Measurements from ENCODE around the gene TMSB4X.
"Not testable (repeated sequence)": the region's sequence is repeated elsewhere in the genome, so short reads cannot be mapped to it uniquely, and the experiment has no call there.

Gene TMSB4X

DNA sequence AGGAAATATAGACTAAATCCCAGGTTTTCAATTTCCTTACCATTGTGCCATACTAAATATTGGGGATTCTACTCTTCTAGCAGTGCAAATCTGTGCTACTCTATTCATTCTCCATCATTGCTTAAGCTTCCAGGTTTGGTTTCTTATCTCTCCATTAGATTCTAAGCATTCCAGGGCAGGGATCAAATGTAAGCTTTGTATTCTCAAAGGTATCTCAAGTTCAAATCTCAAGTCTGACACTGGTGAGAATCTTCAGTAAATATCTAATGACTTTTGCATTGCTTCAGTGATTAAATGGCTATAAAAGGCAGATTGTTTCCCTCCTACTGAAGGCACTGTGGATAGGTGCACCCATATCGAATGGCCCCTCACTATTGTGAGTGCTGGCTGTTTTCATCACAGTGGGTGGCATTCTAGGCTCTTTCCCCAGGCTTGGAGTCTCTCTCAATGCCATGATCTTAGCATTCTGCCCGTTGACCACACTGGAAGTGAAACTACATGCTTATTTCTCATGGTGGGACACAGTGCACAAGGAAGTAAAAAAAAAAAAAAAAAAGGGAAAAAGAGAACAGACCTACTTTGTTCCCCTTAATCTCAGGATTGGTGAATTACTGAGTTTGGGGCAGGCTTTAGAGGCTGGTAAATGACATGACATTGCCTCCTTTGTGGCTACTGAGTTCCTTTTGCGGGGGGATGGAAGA is 40.8 kb downstream of the TMSB4X start:
- no peaks in the 10 kb centered on the region for H3K27me3 ChIP-seq (ENCODE audit: insufficient read depth, low read length, poor library complexity)
- H3K27ac ChIP-seq (ENCODE audit: low read length), result no peak overlapping the region
- no peak overlapping the region for H3K4me2 ChIP-seq (ENCODE audit: insufficient read depth, low read length)
- ATAC-seq (ENCODE audit: insufficient read depth, low read depth), result no peak
- TF ChIP-seq EZH2 (IDR thresholded peaks at IDR 0.05; ENCODE audit: borderline replicate concordance, low read depth, low read length, severe bottlenecking), result no peak
- TF ChIP-seq, protein P1, sequence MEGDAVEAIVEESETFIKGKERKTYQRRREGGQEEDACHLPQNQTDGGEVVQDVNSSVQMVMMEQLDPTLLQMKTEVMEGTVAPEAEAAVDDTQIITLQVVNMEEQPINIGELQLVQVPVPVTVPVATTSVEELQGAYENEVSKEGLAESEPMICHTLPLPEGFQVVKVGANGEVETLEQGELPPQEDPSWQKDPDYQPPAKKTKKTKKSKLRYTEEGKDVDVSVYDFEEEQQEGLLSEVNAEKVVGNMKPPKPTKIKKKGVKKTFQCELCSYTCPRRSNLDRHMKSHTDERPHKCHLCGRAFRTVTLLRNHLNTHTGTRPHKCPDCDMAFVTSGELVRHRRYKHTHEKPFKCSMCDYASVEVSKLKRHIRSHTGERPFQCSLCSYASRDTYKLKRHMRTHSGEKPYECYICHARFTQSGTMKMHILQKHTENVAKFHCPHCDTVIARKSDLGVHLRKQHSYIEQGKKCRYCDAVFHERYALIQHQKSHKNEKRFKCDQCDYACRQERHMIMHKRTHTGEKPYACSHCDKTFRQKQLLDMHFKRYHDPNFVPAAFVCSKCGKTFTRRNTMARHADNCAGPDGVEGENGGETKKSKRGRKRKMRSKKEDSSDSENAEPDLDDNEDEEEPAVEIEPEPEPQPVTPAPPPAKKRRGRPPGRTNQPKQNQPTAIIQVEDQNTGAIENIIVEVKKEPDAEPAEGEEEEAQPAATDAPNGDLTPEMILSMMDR (IDR thresholded peaks at IDR 0.05; ENCODE audit: borderline replicate concordance, extremely low read depth, low read length, poor library complexity, severe bottlenecking), result no peak
- no peaks in the 10 kb centered on the region for H4K20me1 ChIP-seq (ENCODE audit: insufficient read depth, low read length)
- DNase-seq, result no peak
- peaks cover 20% of the 10 kb centered on the region for H3K4me1 ChIP-seq (ENCODE audit: insufficient read depth, low read length)
- H3K4me3 ChIP-seq (ENCODE audit: low read depth in 1 of 2, low read length in 2 of 2), result no peak overlapping the region
- no peaks in the 10 kb centered on the region for H3K9me3 ChIP-seq (ENCODE audit: insufficient read depth, low read length, severe bottlenecking)
- H3K36me3 ChIP-seq (ENCODE audit: insufficient read depth, low read length), result no peaks in the 10 kb centered on the region
- no peak overlapping the region for H3K9ac ChIP-seq (ENCODE audit: low read depth, low read length)
- H3K79me2 ChIP-seq (ENCODE audit: insufficient read depth, low read length), result no peaks in the 10 kb centered on the region
- H2AFZ ChIP-seq (ENCODE audit: low read depth, low read length), result no peak overlapping the region

DNA sequence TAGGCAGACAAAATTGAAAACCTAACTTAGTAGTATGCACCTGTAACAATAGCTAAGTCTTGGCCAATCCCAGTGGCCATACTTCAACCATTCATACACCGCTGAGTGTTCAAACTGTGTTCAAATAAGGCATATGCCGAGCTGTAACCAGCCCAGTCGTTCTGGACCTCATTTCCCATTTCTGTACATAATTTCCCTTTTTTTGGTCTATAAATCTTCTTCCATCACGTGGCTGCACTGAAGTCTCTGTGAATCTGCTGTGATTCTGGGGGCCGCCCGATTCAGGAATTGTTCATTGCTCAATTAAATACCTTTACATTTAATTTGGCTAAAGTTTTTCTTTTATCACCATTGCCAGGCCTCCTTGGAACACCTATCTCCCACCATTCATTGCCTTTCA is 41.8 kb downstream of the TMSB4X start:
- H3K36me3 ChIP-seq (ENCODE audit: insufficient read depth, low read length); DNase-seq; ATAC-seq (ENCODE audit: insufficient read depth, low read depth); H3K27me3 ChIP-seq (ENCODE audit: insufficient read depth, low read length, poor library complexity); H2AFZ ChIP-seq (ENCODE audit: low read depth, low read length); H3K79me2 ChIP-seq (ENCODE audit: insufficient read depth, low read length); H3K27ac ChIP-seq (ENCODE audit: low read length); H3K4me3 ChIP-seq (ENCODE audit: low read depth in 1 of 2, low read length in 2 of 2); H3K9me3 ChIP-seq (ENCODE audit: insufficient read depth, low read length, severe bottlenecking); H4K20me1 ChIP-seq (ENCODE audit: insufficient read depth, low read length); H3K4me2 ChIP-seq (ENCODE audit: insufficient read depth, low read length); H3K9ac ChIP-seq (ENCODE audit: low read depth, low read length): not testable (repeated sequence)
- peaks cover 20% of the 10 kb centered on the region for H3K4me1 ChIP-seq (ENCODE audit: insufficient read depth, low read length)

DNA sequence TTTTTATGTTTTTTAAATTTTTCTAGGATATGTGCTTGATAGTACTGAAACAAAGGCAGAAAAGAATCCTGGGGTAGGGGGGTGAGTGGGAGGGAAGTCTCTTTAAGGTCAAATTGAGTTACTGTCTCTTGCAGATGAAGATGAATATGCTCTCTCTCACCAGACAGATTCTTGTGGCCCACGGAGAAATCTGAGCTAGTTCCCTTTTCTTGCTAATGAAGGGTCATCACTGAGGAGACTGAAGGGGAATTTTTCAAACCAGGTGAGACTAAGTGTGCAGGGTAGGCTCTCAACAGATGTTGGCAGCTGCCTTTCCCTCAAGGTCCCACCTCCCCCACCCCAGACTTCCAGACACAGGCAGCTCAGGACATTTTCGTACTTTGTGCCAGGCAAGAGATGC is 48.0 kb downstream of the TMSB4X start:
- H3K27ac ChIP-seq (ENCODE audit: low read length), result no peak overlapping the region
- H3K4me2 ChIP-seq (ENCODE audit: insufficient read depth, low read length), result no peak overlapping the region
- DNase-seq (no peak), ATAC-seq (ENCODE audit: insufficient read depth, low read depth) (no peak)
- no peak overlapping the region for H2AFZ ChIP-seq (ENCODE audit: low read depth, low read length)
- no peak overlapping the region for H3K9ac ChIP-seq (ENCODE audit: low read depth, low read length)
- TF ChIP-seq, protein P1 (IDR thresholded peaks at IDR 0.05; ENCODE audit: borderline replicate concordance, extremely low read depth, low read length, poor library complexity, severe bottlenecking), result no peak
- TF ChIP-seq EZH2 (IDR thresholded peaks at IDR 0.05; ENCODE audit: borderline replicate concordance, low read depth, low read length, severe bottlenecking), result no peak
- H3K9me3 ChIP-seq (ENCODE audit: insufficient read depth, low read length, severe bottlenecking), result no peaks in the 10 kb centered on the region
- no peaks in the 10 kb centered on the region for H3K36me3 ChIP-seq (ENCODE audit: insufficient read depth, low read length)
- H3K4me3 ChIP-seq (ENCODE audit: low read depth in 1 of 2, low read length in 2 of 2), result no peak overlapping the region
- no peaks in the 10 kb centered on the region for H3K79me2 ChIP-seq (ENCODE audit: insufficient read depth, low read length)
- H3K4me1 ChIP-seq (ENCODE audit: insufficient read depth, low read length), result peaks cover 29% of the 10 kb centered on the region
- H4K20me1 ChIP-seq (ENCODE audit: insufficient read depth, low read length), result no peaks in the 10 kb centered on the region
- no peaks in the 10 kb centered on the region for H3K27me3 ChIP-seq (ENCODE audit: insufficient read depth, low read length, poor library complexity)

DNA sequence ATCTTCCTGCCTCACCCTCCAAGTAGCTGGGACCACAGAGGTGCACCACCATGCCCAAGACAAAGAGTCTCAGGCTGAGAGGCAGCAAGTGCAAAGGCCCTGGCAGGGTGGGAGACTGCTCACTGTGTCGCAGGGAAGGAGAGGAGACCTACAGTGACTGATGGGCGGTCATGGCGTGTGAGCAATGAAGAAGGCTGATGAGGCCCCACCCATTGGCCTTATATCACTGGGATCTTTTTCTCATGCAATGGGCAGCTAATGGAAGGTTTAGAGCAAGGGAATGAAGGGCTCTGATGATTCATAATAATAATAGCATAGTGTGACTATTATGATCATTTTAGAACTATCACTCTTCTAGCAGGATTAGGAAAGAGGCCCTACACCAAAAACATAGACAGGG is 48.7 kb downstream of the TMSB4X start:
- Histone ChIP-seq H3K27ac (ENCODE audit: low read length) (no peak overlapping the region), H3K9ac (ENCODE audit: low read depth, low read length) (no peak overlapping the region), H3K4me3 (ENCODE audit: low read depth in 1 of 2, low read length in 2 of 2) (no peak overlapping the region), H3K27me3 (ENCODE audit: insufficient read depth, low read length, poor library complexity) (no peaks in the 10 kb centered on the region), H3K79me2 (ENCODE audit: insufficient read depth, low read length) (no peaks in the 10 kb centered on the region), H3K4me1 (ENCODE audit: insufficient read depth, low read length) (peaks cover 31% of the 10 kb centered on the region), H3K9me3 (ENCODE audit: insufficient read depth, low read length, severe bottlenecking) (no peaks in the 10 kb centered on the region), H4K20me1 (ENCODE audit: insufficient read depth, low read length) (no peaks in the 10 kb centered on the region), H2AFZ (ENCODE audit: low read depth, low read length) (no peak overlapping the region; the same call in 1 of the 2 replicates), H3K36me3 (ENCODE audit: insufficient read depth, low read length) (no peaks in the 10 kb centered on the region), H3K4me2 (ENCODE audit: insufficient read depth, low read length) (no peak overlapping the region)
- ATAC-seq (ENCODE audit: insufficient read depth, low read depth) (no peak), DNase-seq (no peak)
- TF ChIP-seq, protein P1 (IDR thresholded peaks at IDR 0.05; ENCODE audit: borderline replicate concordance, extremely low read depth, low read length, poor library complexity, severe bottlenecking), result no peak
- no peak for TF ChIP-seq EZH2 (IDR thresholded peaks at IDR 0.05; ENCODE audit: borderline replicate concordance, low read depth, low read length, severe bottlenecking)

All from DND-41 (cell line).